ENCODE data around the gene PRPF31. TPM values are rescaled to one million over a fixed set of nuclear protein-coding genes. Genes with fewer than 3 reads are reported as not detected.

The PRPF31 gene
- polyA plus RNA-seq, 1 experiment, result 39.4 TPM

DNA sequence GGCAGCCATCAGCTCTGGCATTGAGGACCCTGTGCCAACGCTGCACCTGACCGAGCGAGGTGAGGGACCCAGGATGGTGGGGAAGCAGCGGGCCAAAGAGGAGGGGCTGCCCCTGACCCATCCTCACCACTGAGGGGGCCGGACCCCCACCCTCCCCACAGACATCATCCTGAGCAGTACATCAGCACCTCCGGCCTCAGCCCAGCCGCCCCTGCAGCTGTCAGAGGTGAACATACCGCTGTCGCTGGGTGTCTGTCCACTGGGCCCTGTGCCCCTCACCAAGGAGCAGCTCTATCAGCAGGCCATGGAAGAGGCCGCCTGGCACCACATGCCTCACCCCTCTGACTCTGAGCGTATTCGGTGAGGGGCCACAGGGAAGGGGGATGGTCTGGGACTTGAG is 36.7 kb downstream of the PRPF31 start:
- CTCF ChIA-PET, result no interaction called here
- Histone ChIP-seq H3K36me3 (ENCODE audit: control insufficient read depth, insufficient read depth, low read length) (peaks cover 64% of the 10 kb centered on the region), H3K4me3 (ENCODE audit: low read depth, low read length) (no peak overlapping the region), H3K27me3 (ENCODE audit: control insufficient read depth, insufficient read depth, low read length) (no peaks in the 10 kb centered on the region)
- POLR2A ChIA-PET, result no interaction called here
- no peak for TF ChIP-seq CTCF (IDR thresholded peaks at IDR 0.05; ENCODE audit: insufficient read depth, low read depth, low read length)
- DNase-seq (ENCODE audit: low read depth), result no peak

GRCh38 chr19:54152878-54153524 is 37.4 kb downstream of the PRPF31 start:
- CTCF ChIA-PET, result interaction anchor here (0.8 kb wide), 1 partner anchor 16 kb away, joined by 4 read pairs; no protein-coding TSS in a partner anchor
- H3K36me3 ChIP-seq (ENCODE audit: control insufficient read depth, insufficient read depth, low read length), result peaks cover 58% of the 10 kb centered on the region

DNA sequence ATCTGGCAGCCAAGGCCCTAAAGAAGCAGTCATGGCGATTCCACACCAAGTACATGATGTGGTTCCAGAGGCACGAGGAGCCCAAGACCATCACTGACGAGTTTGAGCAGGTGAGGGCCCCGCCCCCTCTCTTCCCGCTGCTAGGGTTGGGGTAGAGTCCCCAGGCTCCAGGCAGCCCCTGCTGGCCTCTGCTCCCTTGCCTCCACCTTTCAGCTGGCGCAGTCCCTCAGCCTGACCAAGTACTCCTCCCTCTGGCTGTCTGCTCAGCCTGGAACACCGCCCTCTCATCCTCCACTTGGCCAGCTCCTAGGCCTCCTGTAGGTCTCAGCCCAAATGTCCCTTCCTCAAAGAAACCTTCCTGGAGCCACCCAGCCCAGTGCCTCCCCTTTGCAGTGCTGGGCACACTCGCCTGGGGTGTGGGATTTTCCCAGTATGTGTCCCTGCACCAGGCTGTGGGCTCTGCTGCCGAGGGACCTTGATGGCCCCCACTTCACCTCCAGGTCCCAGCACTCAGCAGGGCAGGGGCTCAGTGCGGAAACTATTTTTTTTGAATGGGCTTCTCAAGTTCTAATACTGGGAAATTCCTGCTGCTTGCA is 38.3 kb downstream of the PRPF31 start:
- Histone ChIP-seq H3K4me3 (ENCODE audit: low read depth, low read length) (no peak overlapping the region), H3K36me3 (ENCODE audit: control insufficient read depth, insufficient read depth, low read length) (peaks cover 54% of the 10 kb centered on the region), H3K27me3 (ENCODE audit: control insufficient read depth, insufficient read depth, low read length) (no peaks in the 10 kb centered on the region)
- ChIA-PET CTCF (interaction anchor here (0.8 kb wide), 1 partner anchor 17 kb away, joined by 4 read pairs; no protein-coding TSS in a partner anchor), POLR2A (no interaction called here)
- no peak for DNase-seq (ENCODE audit: low read depth)
- no peak for TF ChIP-seq CTCF (IDR thresholded peaks at IDR 0.05; ENCODE audit: insufficient read depth, low read depth, low read length)

More at GRCh38 chr19:54152878-54153524, 37.4 kb downstream of the PRPF31 start:
- no peak for TF ChIP-seq CTCF (IDR thresholded peaks at IDR 0.05; ENCODE audit: insufficient read depth, low read depth, low read length)
- POLR2A ChIA-PET, result no interaction called here
- no peak overlapping the region for H3K4me3 ChIP-seq (ENCODE audit: low read depth, low read length)
- H3K27me3 ChIP-seq (ENCODE audit: control insufficient read depth, insufficient read depth, low read length), result no peaks in the 10 kb centered on the region
- DNase-seq (ENCODE audit: low read depth), result no peak

DNA sequence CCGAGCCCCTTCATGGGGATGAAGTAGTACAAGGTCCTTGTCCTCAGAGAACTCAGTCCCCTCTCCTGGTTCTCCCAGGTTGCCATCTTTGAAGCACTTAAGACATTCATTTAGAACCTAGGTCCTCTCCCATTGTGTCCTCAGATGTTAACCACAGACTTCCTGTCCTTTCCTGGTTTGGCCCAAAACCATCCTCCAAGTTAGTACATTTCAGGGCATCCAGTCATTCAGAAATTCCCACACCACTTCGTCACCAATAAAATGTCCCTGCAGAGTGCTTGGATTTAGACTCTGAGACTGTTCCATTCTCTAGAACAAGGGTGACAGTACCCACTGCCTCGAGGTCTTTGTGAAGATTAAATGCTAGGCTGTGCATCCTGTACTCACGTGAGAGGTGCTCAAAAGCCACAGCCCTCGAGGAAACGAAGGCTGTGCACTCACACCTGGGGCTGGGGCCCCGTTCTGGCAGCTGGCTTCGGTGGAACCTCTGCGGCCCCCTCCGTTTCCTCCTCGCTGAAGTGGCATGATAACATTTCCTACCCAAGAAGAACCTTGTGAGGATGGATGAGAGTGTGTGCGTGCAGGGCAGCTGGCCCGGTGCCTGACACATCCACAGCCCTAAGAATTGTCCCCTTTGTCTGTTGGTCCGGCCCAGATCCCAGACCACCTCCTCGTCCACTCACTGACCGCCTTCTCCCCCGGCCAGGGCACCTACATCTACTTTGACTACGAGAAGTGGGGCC is 39.2 kb downstream of the PRPF31 start:
- DNase-seq (ENCODE audit: low read depth), result no peak
- ChIA-PET CTCF (no interaction called here), POLR2A (no interaction called here)
- no peak for TF ChIP-seq CTCF (IDR thresholded peaks at IDR 0.05; ENCODE audit: insufficient read depth, low read depth, low read length)
- H3K36me3 ChIP-seq (ENCODE audit: control insufficient read depth, insufficient read depth, low read length), result peaks cover 46% of the 10 kb centered on the region
- no peak overlapping the region for H3K4me3 ChIP-seq (ENCODE audit: low read depth, low read length)
- no peaks in the 10 kb centered on the region for H3K27me3 ChIP-seq (ENCODE audit: control insufficient read depth, insufficient read depth, low read length)

DNA sequence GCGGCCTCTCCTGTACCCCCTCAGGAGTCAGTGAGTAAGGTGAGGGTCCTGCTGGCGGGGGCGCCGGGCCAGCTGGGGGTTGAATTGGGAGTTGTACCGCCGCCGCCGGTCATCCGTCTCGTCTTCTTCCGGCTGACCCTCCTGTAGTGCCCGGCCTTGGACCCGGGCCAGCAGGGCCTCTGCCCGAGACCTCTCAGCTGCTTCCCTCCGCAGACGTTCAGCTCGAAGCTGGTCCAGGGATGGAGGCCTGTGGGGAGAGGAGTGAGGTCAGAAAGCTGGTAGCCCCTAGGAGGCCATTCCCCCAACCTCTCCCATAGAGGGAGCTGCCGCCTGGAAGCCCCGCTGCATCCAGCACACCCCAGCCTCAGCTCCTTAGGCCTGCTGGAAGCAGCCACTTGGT is 40.1 kb downstream of the PRPF31 start:
- Histone ChIP-seq H3K4me3 (ENCODE audit: low read depth, low read length) (no peak overlapping the region), H3K27me3 (ENCODE audit: control insufficient read depth, insufficient read depth, low read length) (no peaks in the 10 kb centered on the region), H3K36me3 (ENCODE audit: control insufficient read depth, insufficient read depth, low read length) (peaks cover 40% of the 10 kb centered on the region)
- no peak for TF ChIP-seq CTCF (IDR thresholded peaks at IDR 0.05; ENCODE audit: insufficient read depth, low read depth, low read length)
- POLR2A ChIA-PET, result no interaction called here
- no peak for DNase-seq (ENCODE audit: low read depth)
- CTCF ChIA-PET, result interaction anchor here (0.6 to 2.1 kb wide), 2 partner anchors 11 to 13 kb away, joined by 3 to 5 read pairs; no protein-coding TSS in a partner anchor

All from BJ (cell line).